Measurements from ENCODE around the gene SEMA5A. TPM values are rescaled to one million over a fixed set of nuclear protein-coding genes. Genes with fewer than 3 reads are reported as not detected.

SEMA5A gene
- total and polyA plus RNA-seq, 2 of the 8 experiments (the other 6 are each of a cell fraction or from before 2014, with no cell fraction given), result 5.3 to 8.9 TPM

GRCh38 chr5:9483779-9484178 is 62.1 kb downstream of the SEMA5A start (continued):
- TF ChIP-seq CHD7 (IDR thresholded peaks at IDR 0.05; ENCODE audit: insufficient replicate concordance, low read length) (no peak), HDAC6 (IDR thresholded peaks at IDR 0.05; ENCODE audit: low read depth, low read length) (no peak), NRF1 (IDR thresholded peaks at IDR 0.05; ENCODE audit: low read depth, low read length) (no peak), SRF (IDR thresholded peaks at IDR 0.05; ENCODE audit: low read depth, low read length) (no peak), KDM4A (IDR thresholded peaks at IDR 0.05; ENCODE audit: low read depth, low read length, severe bottlenecking) (no peak), CEBPB (IDR thresholded peaks at IDR 0.05; ENCODE audit: low read depth, low read length) (no peak), ASH2L (IDR thresholded peaks at IDR 0.05; ENCODE audit: low read length) (no peak), ATF2 (IDR thresholded peaks at IDR 0.05; ENCODE audit: low read length) (no peak), USF2 (IDR thresholded peaks at IDR 0.05; ENCODE audit: low read length) (no peak), TEAD4 (IDR thresholded peaks at IDR 0.05; ENCODE audit: low read depth, low read length) (no peak)

All from H1 (cell line).